ENCODE data around the gene ETV6. TPM values are rescaled to one million over a fixed set of nuclear protein-coding genes. Genes with fewer than 3 reads are reported as not detected.

Gene ETV6
- total RNA-seq, 1 experiment from 2014 or later, result 17.2 TPM

DNA sequence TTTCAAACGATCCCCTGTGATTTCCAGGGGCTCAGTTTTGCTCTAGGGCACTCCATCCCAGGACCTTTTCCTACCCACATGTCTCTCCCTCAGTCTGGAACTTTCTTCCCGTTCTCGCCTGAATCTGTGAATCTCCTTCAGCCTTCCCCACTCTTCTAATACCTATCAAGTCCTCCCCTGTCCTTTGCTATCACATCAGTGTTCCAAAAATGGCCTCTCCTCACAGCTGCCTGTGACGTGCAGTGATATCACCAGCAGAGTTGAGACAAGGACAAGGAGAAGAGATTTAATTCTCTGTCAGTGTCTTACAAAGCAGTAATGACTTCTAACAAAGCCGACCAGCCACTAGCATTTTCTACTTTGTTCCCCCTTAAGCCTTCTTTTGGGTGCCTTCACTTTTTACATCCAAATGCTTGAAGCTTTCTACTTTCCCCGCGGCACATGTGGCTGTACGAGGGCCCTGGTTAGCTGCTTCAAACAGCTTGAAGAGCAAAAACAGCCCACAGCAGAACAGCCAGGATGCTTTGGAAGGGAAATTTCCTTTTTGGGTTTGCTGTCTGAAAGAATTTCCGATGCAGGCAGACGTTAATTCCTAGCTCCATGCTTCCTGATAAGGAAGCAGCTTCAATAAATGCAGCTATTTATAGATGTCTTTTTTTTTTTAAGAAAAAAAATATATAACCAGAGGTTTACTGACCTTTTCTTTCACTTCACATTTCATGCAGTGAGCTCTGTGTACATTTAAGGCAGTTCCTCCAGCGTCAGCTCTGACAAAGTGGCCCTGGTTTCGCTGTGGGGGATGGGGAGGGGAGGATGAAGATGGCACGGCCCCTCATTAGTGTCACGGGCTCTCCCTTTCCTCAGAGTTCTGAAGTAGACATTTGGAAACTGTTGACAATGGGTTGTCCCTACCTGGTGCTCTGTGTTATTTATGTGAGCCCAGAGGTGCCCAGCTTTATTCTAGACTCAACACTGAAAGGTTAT, 109.3 kb downstream of the ETV6 start:
- Histone ChIP-seq H3K36me3 (ENCODE audit: control insufficient read depth, insufficient read depth, low read length) (no peaks in the 10 kb centered on the region), H3K27me3 (ENCODE audit: control insufficient read depth, insufficient read depth, low read length) (no peaks in the 10 kb centered on the region), H3K4me1 (ENCODE audit: control insufficient read depth, insufficient read depth, low read length) (no peaks in the 10 kb centered on the region), H3K4me3 (ENCODE audit: low read depth in 2 of 2, low read length in 2 of 2) (no peak overlapping the region), H3K9me3 (ENCODE audit: control insufficient read depth, insufficient read depth, low read depth, low read length) (no peaks in the 10 kb centered on the region), H3K27ac (ENCODE audit: low read length) (no peak overlapping the region)
- intact Hi-C loops (cut with micrococcal nuclease; ENCODE audit: unreplicated experiment) (no loop called here), in situ Hi-C loops (cut with HindIII; ENCODE audit: low pct_unique_long_range_greater_than_20kb, low sequenced_read_pairs) (no loop called here)
- no TSS peak for BruUV-seq (replicated peaks)
- CTCF ChIA-PET, result no interaction called here
- ATAC-seq, result no peak
- POLR2A ChIA-PET, result interaction anchor here (0.5 kb wide), 1 partner anchor 200 kb away, joined by 5 read pairs; no protein-coding TSS in a partner anchor
- DNase-seq (ENCODE audit: low read depth, low spot score), result no peak
- no peak for TF ChIP-seq POLR2AphosphoS5 (IDR thresholded peaks at IDR 0.05; ENCODE audit: low read depth, low read length)
- TF ChIP-seq, protein P1, sequence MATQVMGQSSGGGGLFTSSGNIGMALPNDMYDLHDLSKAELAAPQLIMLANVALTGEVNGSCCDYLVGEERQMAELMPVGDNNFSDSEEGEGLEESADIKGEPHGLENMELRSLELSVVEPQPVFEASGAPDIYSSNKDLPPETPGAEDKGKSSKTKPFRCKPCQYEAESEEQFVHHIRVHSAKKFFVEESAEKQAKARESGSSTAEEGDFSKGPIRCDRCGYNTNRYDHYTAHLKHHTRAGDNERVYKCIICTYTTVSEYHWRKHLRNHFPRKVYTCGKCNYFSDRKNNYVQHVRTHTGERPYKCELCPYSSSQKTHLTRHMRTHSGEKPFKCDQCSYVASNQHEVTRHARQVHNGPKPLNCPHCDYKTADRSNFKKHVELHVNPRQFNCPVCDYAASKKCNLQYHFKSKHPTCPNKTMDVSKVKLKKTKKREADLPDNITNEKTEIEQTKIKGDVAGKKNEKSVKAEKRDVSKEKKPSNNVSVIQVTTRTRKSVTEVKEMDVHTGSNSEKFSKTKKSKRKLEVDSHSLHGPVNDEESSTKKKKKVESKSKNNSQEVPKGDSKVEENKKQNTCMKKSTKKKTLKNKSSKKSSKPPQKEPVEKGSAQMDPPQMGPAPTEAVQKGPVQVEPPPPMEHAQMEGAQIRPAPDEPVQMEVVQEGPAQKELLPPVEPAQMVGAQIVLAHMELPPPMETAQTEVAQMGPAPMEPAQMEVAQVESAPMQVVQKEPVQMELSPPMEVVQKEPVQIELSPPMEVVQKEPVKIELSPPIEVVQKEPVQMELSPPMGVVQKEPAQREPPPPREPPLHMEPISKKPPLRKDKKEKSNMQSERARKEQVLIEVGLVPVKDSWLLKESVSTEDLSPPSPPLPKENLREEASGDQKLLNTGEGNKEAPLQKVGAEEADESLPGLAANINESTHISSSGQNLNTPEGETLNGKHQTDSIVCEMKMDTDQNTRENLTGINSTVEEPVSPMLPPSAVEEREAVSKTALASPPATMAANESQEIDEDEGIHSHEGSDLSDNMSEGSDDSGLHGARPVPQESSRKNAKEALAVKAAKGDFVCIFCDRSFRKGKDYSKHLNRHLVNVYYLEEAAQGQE (IDR thresholded peaks at IDR 0.05; ENCODE audit: insufficient read depth in 1 of 2, low read depth in 2 of 2, low read length in 1 of 2), result no peak
- no peak for TF ChIP-seq SIN3A (IDR thresholded peaks at IDR 0.05; ENCODE audit: borderline replicate concordance, insufficient read depth, low read depth, low read length)
- no peak for TF ChIP-seq TCF7L2 (IDR thresholded peaks at IDR 0.05; ENCODE audit: low read depth, low read length)
- TF ChIP-seq, protein P2, sequence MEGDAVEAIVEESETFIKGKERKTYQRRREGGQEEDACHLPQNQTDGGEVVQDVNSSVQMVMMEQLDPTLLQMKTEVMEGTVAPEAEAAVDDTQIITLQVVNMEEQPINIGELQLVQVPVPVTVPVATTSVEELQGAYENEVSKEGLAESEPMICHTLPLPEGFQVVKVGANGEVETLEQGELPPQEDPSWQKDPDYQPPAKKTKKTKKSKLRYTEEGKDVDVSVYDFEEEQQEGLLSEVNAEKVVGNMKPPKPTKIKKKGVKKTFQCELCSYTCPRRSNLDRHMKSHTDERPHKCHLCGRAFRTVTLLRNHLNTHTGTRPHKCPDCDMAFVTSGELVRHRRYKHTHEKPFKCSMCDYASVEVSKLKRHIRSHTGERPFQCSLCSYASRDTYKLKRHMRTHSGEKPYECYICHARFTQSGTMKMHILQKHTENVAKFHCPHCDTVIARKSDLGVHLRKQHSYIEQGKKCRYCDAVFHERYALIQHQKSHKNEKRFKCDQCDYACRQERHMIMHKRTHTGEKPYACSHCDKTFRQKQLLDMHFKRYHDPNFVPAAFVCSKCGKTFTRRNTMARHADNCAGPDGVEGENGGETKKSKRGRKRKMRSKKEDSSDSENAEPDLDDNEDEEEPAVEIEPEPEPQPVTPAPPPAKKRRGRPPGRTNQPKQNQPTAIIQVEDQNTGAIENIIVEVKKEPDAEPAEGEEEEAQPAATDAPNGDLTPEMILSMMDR (IDR thresholded peaks at IDR 0.05), result no peak

DNA sequence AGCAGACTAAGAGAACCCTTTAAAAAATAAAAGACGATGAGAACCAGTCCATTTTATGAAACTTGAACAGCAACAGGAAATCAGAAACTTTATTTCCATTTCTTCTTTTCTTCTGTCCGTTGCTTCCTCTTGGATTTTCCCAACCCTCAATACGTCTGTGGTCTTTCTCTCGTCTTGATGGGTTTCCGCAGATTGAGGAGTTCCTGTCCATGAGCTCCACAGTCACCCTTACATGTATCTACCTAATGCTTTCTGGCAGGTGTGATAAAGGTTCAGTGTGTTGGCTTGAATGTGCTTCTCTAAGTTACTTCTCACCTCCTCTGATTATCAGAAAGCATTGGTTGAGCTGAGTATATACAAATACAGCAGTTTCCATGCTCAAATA, 110.0 kb downstream of the ETV6 start:
- Histone ChIP-seq H3K27me3 (ENCODE audit: control insufficient read depth, insufficient read depth, low read length) (no peaks in the 10 kb centered on the region), H3K4me1 (ENCODE audit: control insufficient read depth, insufficient read depth, low read length) (no peaks in the 10 kb centered on the region), H3K36me3 (ENCODE audit: control insufficient read depth, insufficient read depth, low read length) (no peaks in the 10 kb centered on the region), H3K27ac (ENCODE audit: low read length) (no peak overlapping the region), H3K9me3 (ENCODE audit: control insufficient read depth, insufficient read depth, low read depth, low read length) (no peaks in the 10 kb centered on the region), H3K4me3 (ENCODE audit: low read depth in 2 of 2, low read length in 2 of 2) (no peak overlapping the region)
- POLR2A ChIA-PET, result no interaction called here
- BruUV-seq (replicated peaks), result no TSS peak
- intact Hi-C loops (cut with micrococcal nuclease; ENCODE audit: unreplicated experiment) (no loop called here), in situ Hi-C loops (cut with HindIII; ENCODE audit: low pct_unique_long_range_greater_than_20kb, low sequenced_read_pairs) (no loop called here)
- DNase-seq (ENCODE audit: low read depth, low spot score), result no peak
- CTCF ChIA-PET, result no interaction called here
- ATAC-seq, result no peak
- TF ChIP-seq, protein P2 (IDR thresholded peaks at IDR 0.05), result no peak
- TF ChIP-seq SIN3A (IDR thresholded peaks at IDR 0.05; ENCODE audit: borderline replicate concordance, insufficient read depth, low read depth, low read length), result no peak
- TF ChIP-seq, protein P1 (IDR thresholded peaks at IDR 0.05; ENCODE audit: insufficient read depth in 1 of 2, low read depth in 2 of 2, low read length in 1 of 2), result no peak
- TF ChIP-seq TCF7L2 (IDR thresholded peaks at IDR 0.05; ENCODE audit: low read depth, low read length), result no peak
- no peak for TF ChIP-seq POLR2AphosphoS5 (IDR thresholded peaks at IDR 0.05; ENCODE audit: low read depth, low read length)

Data from Panc1 (cell line).